Subcutaneous preadipocyte (primary cell): Measurements from ENCODE around the gene RPS23. TPM values are rescaled to one million over a fixed set of nuclear protein-coding genes. Genes with fewer than 3 reads are reported as not detected.

Experiments
- small RNA-seq: library from RNA; depleted of rRNA; stranded (forward); fragments of <200 nt; gene quantifications from one replicate; pipeline ENCODE3, GENCODE V24; 2012
- total RNA-seq: library from RNA; depleted of rRNA; stranded (reverse); fragments of >200 nt; gene quantifications from 2 replicates; pipeline ENCODE4 v1.2.3, GENCODE V29; 2012

RPS23 gene
- 2,450 and 5,591 TPM in 2 replicates for total RNA-seq

DNA sequence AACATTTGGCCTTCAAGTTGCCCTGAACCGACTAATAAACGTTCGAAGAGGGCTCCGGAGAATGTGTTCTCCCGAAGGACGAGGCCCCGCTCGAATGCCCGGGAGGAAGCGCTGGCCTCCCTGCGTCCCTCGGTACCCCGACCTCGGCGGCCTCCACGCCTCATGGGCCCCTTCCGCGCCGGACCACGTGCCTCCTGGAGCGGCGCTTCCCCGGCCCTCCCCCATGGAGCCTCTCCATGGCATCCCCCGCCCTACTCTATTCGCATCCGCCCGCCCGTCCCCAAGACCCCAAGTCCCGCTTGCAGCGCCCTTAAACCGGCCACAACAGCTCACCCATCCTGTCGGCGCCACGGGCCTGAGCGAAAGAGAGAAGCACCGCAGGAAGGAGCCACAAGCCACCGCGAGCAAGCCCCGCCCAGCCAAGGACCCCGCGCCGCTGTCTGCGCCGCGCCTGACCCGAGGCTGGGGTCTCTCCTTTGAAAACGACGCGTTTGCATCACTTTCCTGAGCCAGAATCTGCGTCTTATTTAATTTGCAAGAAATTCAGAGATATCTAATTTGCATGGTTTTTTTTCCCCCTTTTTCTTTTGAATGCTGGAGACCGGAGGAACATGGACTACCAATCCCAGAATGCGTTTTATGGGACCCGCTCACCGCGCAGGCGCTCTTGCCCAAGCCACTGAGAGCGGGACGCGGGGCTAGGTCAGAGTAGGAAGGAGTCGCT, at the start of gene RPS23:
TSS of gene RPS23 (minus strand) at position 368 of the 724 bp plus-strand sequence. CDS start at position 337, 31 bp downstream.

Small RNA genes within 50 kb of the gene (small RNA-seq; reads per million reads assigned to genes)
- not detected for gene AC010598.1
